ENCODE measurements around the gene PBX3. TPM values are rescaled to one million over a fixed set of nuclear protein-coding genes. Genes with fewer than 3 reads are reported as not detected.

The PBX3 gene
- total RNA-seq, 2 donors from 2014 or later, result 37.5 to 46.1 TPM

- Mint-ChIP-seq H3K4me1 (peaks cover 4% of the 10 kb centered on the region), H3K9me3 (no peaks in the 10 kb centered on the region), H3K27me3 (ENCODE audit: insufficient read depth) (no peaks in the 10 kb centered on the region), H3K36me3 (ENCODE audit: low read depth) (no peaks in the 10 kb centered on the region), H3K4me3 (no peak overlapping the region), H3K27ac (no peak overlapping the region)
- 75 to 89% methylated on average over 5 to 10 of the region's 10 CpGs for WGBS, 2 experiments (ENCODE audit: insufficient coverage in 1 of 2, insufficient read length in 1 of 2)
- Histone ChIP-seq H3K27me3 (ENCODE audit: control insufficient read depth, insufficient read depth, low read length, poor library complexity, severe bottlenecking) (no peaks in the 10 kb centered on the region), H3K4me1 (ENCODE audit: control insufficient read depth, insufficient read depth, low read length) (no peaks in the 10 kb centered on the region), H3K9ac (ENCODE audit: extremely low read depth, low read length, poor library complexity, severe bottlenecking) (no peak overlapping the region), H3K9me3 (ENCODE audit: control insufficient read depth, low read length) (no peaks in the 10 kb centered on the region), H3K36me3 (ENCODE audit: control insufficient read depth, insufficient read depth, low read length) (no peaks in the 10 kb centered on the region), H3K27ac (ENCODE audit: low read depth, low read length) (no peak overlapping the region), H3K4me3 (ENCODE audit: low read length) (no peak overlapping the region)
- no peak for TF ChIP-seq CTCF (conservative IDR thresholded peaks at IDR 0.05)
- no peak for DNase-seq
These were observed 248.5 kb downstream of the PBX3 start for GRCh38 chr9:125995706-125996105.

- H3K9ac ChIP-seq (ENCODE audit: extremely low read depth, low read length, poor library complexity, severe bottlenecking), result no peak overlapping the region
- H3K27ac Mint-ChIP-seq, result peak overlapping the region; percentile 18
- no peaks in the 10 kb centered on the region for H3K36me3 Mint-ChIP-seq (ENCODE audit: low read depth)
- no peaks in the 10 kb centered on the region for H3K27me3 ChIP-seq (ENCODE audit: control insufficient read depth, insufficient read depth, low read length, poor library complexity, severe bottlenecking)
- TF ChIP-seq CTCF (conservative IDR thresholded peaks at IDR 0.05), result no peak
- H3K4me3 Mint-ChIP-seq, result no peak overlapping the region
- H3K27ac ChIP-seq (ENCODE audit: low read depth, low read length), result no peak overlapping the region
- H3K9me3 Mint-ChIP-seq, result no peaks in the 10 kb centered on the region
- no peaks in the 10 kb centered on the region for H3K4me1 Mint-ChIP-seq
- no peaks in the 10 kb centered on the region for H3K4me1 ChIP-seq (ENCODE audit: control insufficient read depth, insufficient read depth, low read length)
- H3K36me3 ChIP-seq (ENCODE audit: control insufficient read depth, insufficient read depth, low read length), result no peaks in the 10 kb centered on the region
- H3K9me3 ChIP-seq (ENCODE audit: control insufficient read depth, low read length), result no peaks in the 10 kb centered on the region
- H3K4me3 ChIP-seq (ENCODE audit: low read length), result no peak overlapping the region
- H3K27me3 Mint-ChIP-seq (ENCODE audit: insufficient read depth), result no peaks in the 10 kb centered on the region
- WGBS, 2 experiments (ENCODE audit: insufficient coverage in 1 of 2, insufficient read length in 1 of 2), result 92 to 96% methylated on average over 10 of the region's 10 CpGs
- DNase-seq, result no peak
These were observed 249.6 kb downstream of the PBX3 start for GRCh38 chr9:125996791-125997190.

- Mint-ChIP-seq H3K27me3 (ENCODE audit: insufficient read depth) (no peaks in the 10 kb centered on the region), H3K27ac (peak overlapping the region; percentile 18)
These were observed 250.1 kb downstream of the PBX3 start for GRCh38 chr9:125997196-125997823.

More at GRCh38 chr9:125997196-125997823, 250.1 kb downstream of the PBX3 start:
- no peak overlapping the region for H3K9ac ChIP-seq (ENCODE audit: extremely low read depth, low read length, poor library complexity, severe bottlenecking)
- no peak overlapping the region for H3K4me3 Mint-ChIP-seq
- H3K4me3 ChIP-seq (ENCODE audit: low read length), result no peak overlapping the region
- no peaks in the 10 kb centered on the region for H3K4me1 Mint-ChIP-seq
- H3K4me1 ChIP-seq (ENCODE audit: control insufficient read depth, insufficient read depth, low read length), result no peaks in the 10 kb centered on the region
- H3K27ac ChIP-seq (ENCODE audit: low read depth, low read length), result no peak overlapping the region
- TF ChIP-seq CTCF (conservative IDR thresholded peaks at IDR 0.05), result no peak
- WGBS, 2 experiments (ENCODE audit: insufficient coverage in 1 of 2, insufficient read length in 1 of 2), result 92 to 94% methylated on average over 10 to 17 of the region's 17 CpGs
- no peaks in the 10 kb centered on the region for H3K36me3 Mint-ChIP-seq (ENCODE audit: low read depth)
- H3K9me3 Mint-ChIP-seq, result no peaks in the 10 kb centered on the region
- H3K9me3 ChIP-seq (ENCODE audit: control insufficient read depth, low read length), result no peaks in the 10 kb centered on the region
- H3K27me3 ChIP-seq (ENCODE audit: control insufficient read depth, insufficient read depth, low read length, poor library complexity, severe bottlenecking), result no peaks in the 10 kb centered on the region
- H3K36me3 ChIP-seq (ENCODE audit: control insufficient read depth, insufficient read depth, low read length), result no peaks in the 10 kb centered on the region
- DNase-seq, result no peak
